Parathyroid adenoma (tissue), 2 donors: Measurements from ENCODE around the gene LIN7C.

Source experiments
- H2AFZ ChIP-seq: fragments of 300-600 bp; sonication (generic); one replicate; pipeline ENCODE4 v1.7.0; 2017; ENCODE audit warnings: antibody characterized with exemption, mild to moderate bottlenecking
- H3K27ac ChIP-seq: fragments of 300-600 bp; sonication (generic); one replicate; pipeline ENCODE4 v1.7.0; 2017
- H3K27me3 ChIP-seq: fragments of 300-600 bp; sonication (generic); one replicate; pipeline ENCODE4 v1.7.0; 2017; ENCODE audit warnings: low read length; ENCODE audit not compliant: control insufficient read depth, insufficient read depth
- H3K36me3 ChIP-seq: fragments of 300-600 bp; sonication (generic); one replicate; pipeline ENCODE4 v1.7.0; 2017; ENCODE audit warnings: low read length; ENCODE audit not compliant: control insufficient read depth, insufficient read depth
- H3K4me1 ChIP-seq: fragments of 300-600 bp; sonication (generic); one replicate; pipeline ENCODE4 v1.7.0; 2017; ENCODE audit warnings: control low read depth
- H3K4me2 ChIP-seq: fragments of 300-600 bp; sonication (generic); one replicate; pipeline ENCODE4 v1.7.0; 2017; ENCODE audit warnings: low read length
- H3K4me3 ChIP-seq: fragments of 300-600 bp; sonication (generic); one replicate; pipeline ENCODE4 v1.7.0; 2017; ENCODE audit warnings: low read depth, low read length
- H3K79me2 ChIP-seq: fragments of 300-600 bp; sonication (generic); one replicate; pipeline ENCODE4 v1.7.0; 2017; ENCODE audit warnings: control low read depth
- H3K9ac ChIP-seq: fragments of 300-600 bp; sonication (generic); one replicate; pipeline ENCODE4 v1.7.0; 2017; ENCODE audit warnings: mild to moderate bottlenecking
- H3K9me3 ChIP-seq: fragments of 300-600 bp; sonication (generic); one replicate; pipeline ENCODE4 v1.7.0; 2017; ENCODE audit warnings: low read length; ENCODE audit not compliant: control insufficient read depth
- CTCF ChIP-seq: fragments of 300-600 bp; sonication (generic); IDR thresholded peaks from one replicate; pipeline ENCODE4 v1.7.0; 2017; ENCODE audit warnings: antibody characterized with exemption, mild to moderate bottlenecking
- donor health status: primary hyperparathyroidism.

Gene LIN7C

GRCh38 chr11:27505781-27506180 lies 788 bp downstream of the LIN7C start:
- peak overlapping the region; percentile 92 for H3K4me3 ChIP-seq
- H3K9me3 ChIP-seq: no peaks in the 10 kb centered on the region
- H3K4me2 ChIP-seq: peak overlapping the region; percentile 76
- H3K36me3 ChIP-seq: no peaks in the 10 kb centered on the region
- no peak overlapping the region for H3K9ac ChIP-seq
- peaks cover 4% of the 10 kb centered on the region for H3K4me1 ChIP-seq
- TF ChIP-seq CTCF: no peak
- peaks cover 15% of the 10 kb centered on the region for H3K79me2 ChIP-seq
- H2AFZ ChIP-seq: peak overlapping the region; percentile 98
- peak overlapping the region; percentile 88 for H3K27ac ChIP-seq
- no peaks in the 10 kb centered on the region for H3K27me3 ChIP-seq

GRCh38 chr11:27504205-27504604 lies 2.4 kb downstream of the LIN7C start:
- no peak overlapping the region for H3K27ac ChIP-seq
- peaks cover 15% of the 10 kb centered on the region for H3K79me2 ChIP-seq
- no peak overlapping the region for H3K4me3 ChIP-seq
- no peaks in the 10 kb centered on the region for H3K9me3 ChIP-seq
- peaks cover 4% of the 10 kb centered on the region for H3K4me1 ChIP-seq
- TF ChIP-seq CTCF: no peak
- H2AFZ ChIP-seq: no peak overlapping the region
- H3K36me3 ChIP-seq: no peaks in the 10 kb centered on the region
- H3K27me3 ChIP-seq: no peaks in the 10 kb centered on the region
- no peak overlapping the region for H3K4me2 ChIP-seq
- no peak overlapping the region for H3K9ac ChIP-seq

- no peak overlapping the region for H3K27ac ChIP-seq
- no peaks in the 10 kb centered on the region for H3K27me3 ChIP-seq
- no peak for TF ChIP-seq CTCF
- H3K4me1 ChIP-seq: no peaks in the 10 kb centered on the region
- no peak overlapping the region for H3K9ac ChIP-seq
- peaks cover 13% of the 10 kb centered on the region for H3K79me2 ChIP-seq
- H3K4me3 ChIP-seq: no peak overlapping the region
- H2AFZ ChIP-seq: no peak overlapping the region
- H3K36me3 ChIP-seq: no peaks in the 10 kb centered on the region
- H3K4me2 ChIP-seq: no peak overlapping the region
- H3K9me3 ChIP-seq: no peaks in the 10 kb centered on the region
These were observed 5.5 kb downstream of the LIN7C start for GRCh38 chr11:27501100-27501499.

- no peak overlapping the region for H2AFZ ChIP-seq
- no peaks in the 10 kb centered on the region for H3K36me3 ChIP-seq
- H3K9ac ChIP-seq: no peak overlapping the region
- no peak for TF ChIP-seq CTCF
- H3K4me1 ChIP-seq: no peaks in the 10 kb centered on the region
- no peaks in the 10 kb centered on the region for H3K27me3 ChIP-seq
- no peak overlapping the region for H3K4me3 ChIP-seq
- no peaks in the 10 kb centered on the region for H3K9me3 ChIP-seq
- H3K4me2 ChIP-seq: no peak overlapping the region
- no peaks in the 10 kb centered on the region for H3K79me2 ChIP-seq
- H3K27ac ChIP-seq: no peak overlapping the region
These were observed 8.7 kb downstream of the LIN7C start for GRCh38 chr11:27497911-27498310.

- Histone ChIP-seq H3K36me3 (no peaks in the 10 kb centered on the region), H3K79me2 (no peaks in the 10 kb centered on the region), H3K27me3 (no peaks in the 10 kb centered on the region), H3K4me3 (no peak overlapping the region), H3K27ac (no peak overlapping the region), H3K4me2 (no peak overlapping the region), H3K9ac (no peak overlapping the region), H3K4me1 (no peaks in the 10 kb centered on the region), H3K9me3 (no peaks in the 10 kb centered on the region), H2AFZ (no peak overlapping the region)
- TF ChIP-seq CTCF: no peak
These were observed 9.2 kb downstream of the LIN7C start for GRCh38 chr11:27497284-27497866.
